ENCODE results near the gene CDK14.

The CDK14 gene

GRCh38 chr7:91047636-91048035, 451.5 kb downstream of the CDK14 start:
- Histone ChIP-seq H3K4me2 (ENCODE audit: low read length) (no peak overlapping the region), H3K9ac (ENCODE audit: low read length) (no peak overlapping the region), H3K27ac (ENCODE audit: low read depth, low read length, poor library complexity, severe bottlenecking) (no peak overlapping the region), H3K9me3 (ENCODE audit: low read length) (no peaks in the 10 kb centered on the region), H3K4me1 (ENCODE audit: insufficient read depth, low read length, severe bottlenecking) (no peaks in the 10 kb centered on the region), H4K20me1 (ENCODE audit: insufficient read depth, low read length) (no peaks in the 10 kb centered on the region), H3K4me3 (ENCODE audit: low read depth, low read length, poor library complexity, severe bottlenecking) (no peak overlapping the region), H3K9me2 (ENCODE audit: low read depth, low read length) (no peaks in the 10 kb centered on the region), H2AFZ (ENCODE audit: low read length) (no peak overlapping the region), H3K27me3 (ENCODE audit: insufficient read depth, low read length) (no peaks in the 10 kb centered on the region), H3K79me2 (ENCODE audit: insufficient read depth, low read length) (no peaks in the 10 kb centered on the region), H3K36me3 (ENCODE audit: insufficient read depth, low read length) (peaks cover 34% of the 10 kb centered on the region; the same call in 1 of the 2 replicates), H3F3A (ENCODE audit: insufficient read depth, low read length) (no peaks in the 10 kb centered on the region)
- no peak for TF ChIP-seq EZH2 (IDR thresholded peaks at IDR 0.05; ENCODE audit: borderline replicate concordance, low read length)
- no peak for TF ChIP-seq CTCF (IDR thresholded peaks at IDR 0.05; ENCODE audit: low read length)

GRCh38 chr7:91050677-91051076, 454.6 kb downstream of the CDK14 start:
- TF ChIP-seq CTCF (IDR thresholded peaks at IDR 0.05; ENCODE audit: low read length) (no peak), EZH2 (IDR thresholded peaks at IDR 0.05; ENCODE audit: borderline replicate concordance, low read length) (no peak)
- Histone ChIP-seq H3K9me2 (ENCODE audit: low read depth, low read length) (no peaks in the 10 kb centered on the region), H3K9me3 (ENCODE audit: low read length) (no peaks in the 10 kb centered on the region), H3K9ac (ENCODE audit: low read length) (no peak overlapping the region), H3F3A (ENCODE audit: insufficient read depth, low read length) (no peaks in the 10 kb centered on the region), H2AFZ (ENCODE audit: low read length) (no peak overlapping the region), H3K27me3 (ENCODE audit: insufficient read depth, low read length) (no peaks in the 10 kb centered on the region), H4K20me1 (ENCODE audit: insufficient read depth, low read length) (no peaks in the 10 kb centered on the region), H3K36me3 (ENCODE audit: insufficient read depth, low read length) (peaks cover 41% of the 10 kb centered on the region), H3K4me2 (ENCODE audit: low read length) (no peak overlapping the region), H3K4me1 (ENCODE audit: insufficient read depth, low read length, severe bottlenecking) (no peaks in the 10 kb centered on the region), H3K27ac (ENCODE audit: low read depth, low read length, poor library complexity, severe bottlenecking) (no peak overlapping the region), H3K4me3 (ENCODE audit: low read depth, low read length, poor library complexity, severe bottlenecking) (no peak overlapping the region), H3K79me2 (ENCODE audit: insufficient read depth, low read length) (no peaks in the 10 kb centered on the region)

- Histone ChIP-seq H3K9ac (ENCODE audit: low read length) (no peak overlapping the region), H3K9me3 (ENCODE audit: low read length) (0 out of 2 replicates have a peak, but pooled peaks cover 2% of the 10 kb centered on the region), H3K4me1 (ENCODE audit: insufficient read depth, low read length, severe bottlenecking) (no peaks in the 10 kb centered on the region), H2AFZ (ENCODE audit: low read length) (no peak overlapping the region), H3K9me2 (ENCODE audit: low read depth, low read length) (no peaks in the 10 kb centered on the region), H3K4me3 (ENCODE audit: low read depth, low read length, poor library complexity, severe bottlenecking) (no peak overlapping the region), H3K27ac (ENCODE audit: low read depth, low read length, poor library complexity, severe bottlenecking) (no peak overlapping the region), H3F3A (ENCODE audit: insufficient read depth, low read length) (no peaks in the 10 kb centered on the region), H3K79me2 (ENCODE audit: insufficient read depth, low read length) (no peaks in the 10 kb centered on the region), H3K27me3 (ENCODE audit: insufficient read depth, low read length) (no peaks in the 10 kb centered on the region), H4K20me1 (ENCODE audit: insufficient read depth, low read length) (no peaks in the 10 kb centered on the region), H3K36me3 (ENCODE audit: insufficient read depth, low read length) (peaks cover 38% of the 10 kb centered on the region), H3K4me2 (ENCODE audit: low read length) (no peak overlapping the region)
- TF ChIP-seq CTCF (IDR thresholded peaks at IDR 0.05; ENCODE audit: low read length) (no peak), EZH2 (IDR thresholded peaks at IDR 0.05; ENCODE audit: borderline replicate concordance, low read length) (no peak)
Measured at GRCh38 chr7:91051966-91052365, 455.8 kb downstream of the CDK14 start.
